Adrenal gland (tissue), 12 donors: ENCODE measurements around the gene BRAF. TPM values are rescaled to one million over a fixed set of nuclear protein-coding genes. Genes with fewer than 3 reads are reported as not detected.

Experiments used
- DNase-seq, 7 donors: peaks; one replicate each; pipeline ENCODE4 v3.0.0-alpha.2; 2019 to 2020
- H3K27ac ChIP-seq, 5 donors: fragments of 200-600 bp; sonication (generic) in 4 of 5; 1 replicate in 3 of 5; 2 replicates in 2 of 5; pipeline versions ENCODE4 v1.5.1 to v1.8.0; 2016 to 2020; ENCODE audit warnings: mild to moderate bottlenecking in 1 of 5
- H3K27me3 ChIP-seq: fragments of 200-600 bp; 2 replicates; pipeline ENCODE4 v1.8.0; 2021
- H3K36me3 ChIP-seq, 2 donors: fragments of 200-600 bp; replicated peaks in 1 of 2; 1 replicate in 1 of 2; 2 replicates in 1 of 2; pipeline versions ENCODE4 v1.5.1 to v1.8.0; 2018 to 2022
- H3K4me1 ChIP-seq, 2 donors: fragments of 200-600 bp; replicated peaks in 1 of 2; 1 replicate in 1 of 2; 2 replicates in 1 of 2; pipeline versions ENCODE4 v1.5.1 to v1.8.0; 2018 to 2021
- H3K4me3 ChIP-seq, 4 donors: fragments of 200-600 bp; sonication (generic) in 3 of 4; one replicate each; pipeline ENCODE4 v1.5.1; 2016 to 2018
- H3K9me3 ChIP-seq, 3 donors: fragments of 200-600 bp; sonication (generic) in 1 of 3; replicated peaks in 1 of 3; 1 replicate in 2 of 3; 2 replicates in 1 of 3; pipeline versions ENCODE4 v1.5.1 to v1.8.0; 2016 to 2021
- CTCF ChIP-seq, 6 experiments: fragments of 450-650 bp in 4 of 6; fragments of 200-600 bp in 2 of 6; sonication (generic) in 1 of 6; IDR thresholded peaks; 1 replicate in 5 of 6; 2 replicates in 1 of 6; pipeline versions ENCODE4 v1.5.1 to v1.8.0; 2016 to 2021; ENCODE audit warnings: antibody characterized with exemption in 6 of 6, mild to moderate bottlenecking in 2 of 6, moderate library complexity in 1 of 6
- POLR2A ChIP-seq, 2 donors: fragments of 450-650 bp; IDR thresholded peaks; one replicate each; pipeline ENCODE4 v1.6.1; 2017; ENCODE audit warnings: antibody characterized with exemption in 2 of 2, mild to moderate bottlenecking in 2 of 2, moderate library complexity in 1 of 2
- WGBS, 4 donors: extraction: QIAGEN DNeasy Blood & Tissue Kit in 2 of 4; methylation state at CpG; one replicate each; pipeline versions ENCODE4 v1.1.5 to v1.1.7; 2013 to 2017; 5-methylcytosine and 5-hydroxymethylcytosine counted together
- intact Hi-C, 2 donors: fragments of 100-400 bp; cut with DNase I; formaldehyde crosslinking; loops; one replicate each; pipeline versions ENCODE4 v1.14.1 to v1.15.0; 2022 to 2023
- polyA plus RNA-seq, 3 donors: library from polyadenylated mRNA; stranded (reverse); fragments of 200-250 nt in 2 of 3; fragments of 350-450 nt in 1 of 3; fragmentation: Illumina TruSeq in 1 of 3; extraction: RNeasy Lipid Tissue Mini Kit (QIAGEN cat#74804) in 1 of 3; gene quantifications; one replicate each; pipeline ENCODE4 v1.2.3, GENCODE V29; 2013 to 2014
- total RNA-seq, 9 donors: library from RNA; depleted of rRNA in 4 of 9; stranded (reverse); fragments of >200 nt in 4 of 9; fragments of 120-200 nt in 1 of 9; fragmentation: NEBNext Ultra II Directional in 1 of 9; extraction: Animal tissue kit (Norgen Biotek cat#: 25700) in 1 of 9; gene quantifications; one replicate each; pipeline versions ENCODE4 v1.1.0 to v1.2.4, GENCODE V29; 2013 to 2023
- donor health status: healthy with polysubstance abuse.
- donor health status: Bipolar disorder and iron deficiency.
- donor health status: DM: yes; HTN: yes; CAD: no.
- donor health status: DM: no; HTN: no; CAD: no.
- donor health status: DM: no; HTN: no; CAD: no.
- donor health status: DM: yes; HTN: yes; CAD: no.

BRAF gene
- total and polyA plus RNA-seq, 12 donors: 5.0 to 50.3 (median 25.5) TPM

DNA sequence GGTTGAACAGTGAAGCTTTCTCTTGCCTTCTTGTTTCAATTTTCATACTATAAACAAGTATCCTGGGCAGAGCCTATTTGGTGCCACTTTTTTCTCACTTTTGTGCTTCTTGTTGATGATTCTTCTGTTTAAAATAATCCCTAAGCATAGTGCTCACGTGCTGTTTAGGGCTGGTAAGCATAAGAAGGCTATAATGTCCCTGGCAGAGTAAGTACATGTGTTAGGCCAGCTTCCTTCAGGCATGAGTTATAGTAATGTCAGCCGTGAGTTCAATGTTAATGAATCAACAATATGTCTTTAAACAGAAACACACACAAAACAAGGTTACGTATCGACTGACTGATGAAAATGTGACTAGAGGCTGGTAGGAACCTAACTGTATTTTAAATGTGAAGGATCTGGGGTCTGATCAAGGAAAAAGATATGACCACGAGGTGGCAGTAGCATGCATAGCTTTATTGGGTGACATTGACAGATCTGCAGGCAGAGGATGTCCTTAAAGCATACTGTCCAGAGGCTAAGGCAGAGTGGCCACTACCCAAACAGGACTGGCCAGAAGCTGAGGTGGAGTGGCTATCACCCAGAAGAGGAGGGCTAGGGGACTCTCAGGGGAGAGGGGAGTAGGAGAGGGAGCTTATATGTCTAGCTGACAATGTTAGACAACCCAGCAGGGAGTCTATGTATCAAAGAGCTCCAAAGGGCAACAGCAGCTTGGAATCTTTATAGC is 113.7 kb downstream of the BRAF start:
- no peak overlapping the region for H3K27ac ChIP-seq
- WGBS, 4 donors: 16 to 22% (median 20%) methylated on average over 5 of the region's 5 CpGs
- TF ChIP-seq POLR2A (IDR thresholded peaks at IDR 0.05) (no peak), CTCF (IDR thresholded peaks at IDR 0.05) (peak; percentile 54 to 89 (median 78))
- no peaks in the 10 kb centered on the region for H3K36me3 ChIP-seq
- H3K4me1 ChIP-seq: peaks cover 0 to 17% of the 10 kb centered on the region in 2 donors
- intact Hi-C loops: loop anchor here (5.0 kb wide), 1 partner anchor 201 kb away; the partner anchor contains the start of gene MRPS33 (in 2 of the 2)
- H3K4me3 ChIP-seq: no peak overlapping the region
- no peaks in the 10 kb centered on the region for H3K9me3 ChIP-seq
- no peaks in the 10 kb centered on the region for H3K27me3 ChIP-seq
- peak; percentile 59 to 85 (median 67) for DNase-seq

GRCh38 chr7:140810385-140810784 is 114.3 kb downstream of the BRAF start:
- no peak overlapping the region for H3K4me3 ChIP-seq
- peaks cover 0 to 17% of the 10 kb centered on the region in 2 donors for H3K4me1 ChIP-seq
- WGBS, 4 donors: 91 to 96% (median 94%) methylated on average over 9 of the region's 9 CpGs
- DNase-seq: no peak
- TF ChIP-seq POLR2A (IDR thresholded peaks at IDR 0.05): no peak
- no peak for TF ChIP-seq CTCF (IDR thresholded peaks at IDR 0.05)
- no peaks in the 10 kb centered on the region for H3K36me3 ChIP-seq
- no peaks in the 10 kb centered on the region for H3K9me3 ChIP-seq
- no peaks in the 10 kb centered on the region for H3K27me3 ChIP-seq
- intact Hi-C loops: loop anchor here (5.0 kb wide), 1 partner anchor 202 kb away; the partner anchor contains the start of gene MRPS33 (in 2 of the 2)
- no peak overlapping the region for H3K27ac ChIP-seq

- Histone ChIP-seq H3K4me1 (no peaks in the 10 kb centered on the region), H3K27ac (no peak overlapping the region), H3K9me3 (no peaks in the 10 kb centered on the region), H3K36me3 (peaks cover 0 to 50% of the 10 kb centered on the region in 2 donors), H3K27me3 (no peaks in the 10 kb centered on the region), H3K4me3 (no peak overlapping the region)
- TF ChIP-seq POLR2A (IDR thresholded peaks at IDR 0.05) (no peak), CTCF (IDR thresholded peaks at IDR 0.05) (no peak)
- 71 to 85% (median 79%) methylated on average over 2 of the region's 2 CpGs for WGBS, 4 donors
- intact Hi-C loops: no loop called here
- no peak for DNase-seq
These were observed 145.8 kb downstream of the BRAF start for GRCh38 chr7:140778975-140779374.

- H3K36me3 ChIP-seq: peaks cover 0 to 52% of the 10 kb centered on the region in 2 donors
- no peak for DNase-seq
- no peaks in the 10 kb centered on the region for H3K9me3 ChIP-seq
- H3K4me3 ChIP-seq: no peak overlapping the region
- WGBS, 4 donors: 97 to 100% (median 99%) methylated on average over 1 of the region's 1 CpG
- no peaks in the 10 kb centered on the region for H3K4me1 ChIP-seq
- intact Hi-C loops: no loop called here
- no peaks in the 10 kb centered on the region for H3K27me3 ChIP-seq
- H3K27ac ChIP-seq: no peak overlapping the region
- no peak for TF ChIP-seq CTCF (IDR thresholded peaks at IDR 0.05)
- no peak for TF ChIP-seq POLR2A (IDR thresholded peaks at IDR 0.05)
These were observed 146.2 kb downstream of the BRAF start for GRCh38 chr7:140778568-140778967.
